ENCODE data around the gene SSX2IP.
"Not testable (repeated sequence)": the region's sequence is repeated elsewhere in the genome, so short reads cannot be mapped to it uniquely, and the experiment has no call there.

SSX2IP gene

GRCh38 chr1:84613887-84614286, 76.4 kb downstream of the SSX2IP start:
- no peak for DNase-seq

- no peak for DNase-seq
Observed at GRCh38 chr1:84613026-84613425, 77.2 kb downstream of the SSX2IP start.

- no peak for DNase-seq
Observed at GRCh38 chr1:84611796-84612195, 78.5 kb downstream of the SSX2IP start.

GRCh38 chr1:84611091-84611490, 79.2 kb downstream of the SSX2IP start:
- no peak for DNase-seq

GRCh38 chr1:84606977-84607376, 83.3 kb downstream of the SSX2IP start:
- no peak for DNase-seq

GRCh38 chr1:84605157-84605556, 85.1 kb downstream of the SSX2IP start:
- no peak for DNase-seq

GRCh38 chr1:84603941-84604830, 86.1 kb downstream of the SSX2IP start:
- DNase-seq: no peak

GRCh38 chr1:84603223-84603622, 87.0 kb downstream of the SSX2IP start:
- no peak for DNase-seq

- no peak for DNase-seq
Observed at GRCh38 chr1:84600796-84601195, 89.5 kb downstream of the SSX2IP start.

- DNase-seq: no peak
Observed at GRCh38 chr1:84598846-84599741, 91.2 kb downstream of the SSX2IP start.

- DNase-seq: no peak
Observed at GRCh38 chr1:84598418-84598817, 91.8 kb downstream of the SSX2IP start.

- no peak for DNase-seq
Observed at GRCh38 chr1:84597011-84597410, 93.2 kb downstream of the SSX2IP start.

- not testable (repeated sequence) for DNase-seq
Observed at GRCh38 chr1:84594959-84595358, 95.3 kb downstream of the SSX2IP start.
